NCI-H2227 treated with DMSO at 0.1 percent for 48 hours (cell line): ENCODE measurements around the gene SUGCT.

Experiments used
- DNase-seq: peaks from one replicate; lab custom pipeline; 2025; lab: John Stamatoyannopoulos, UW

Gene SUGCT

DNA sequence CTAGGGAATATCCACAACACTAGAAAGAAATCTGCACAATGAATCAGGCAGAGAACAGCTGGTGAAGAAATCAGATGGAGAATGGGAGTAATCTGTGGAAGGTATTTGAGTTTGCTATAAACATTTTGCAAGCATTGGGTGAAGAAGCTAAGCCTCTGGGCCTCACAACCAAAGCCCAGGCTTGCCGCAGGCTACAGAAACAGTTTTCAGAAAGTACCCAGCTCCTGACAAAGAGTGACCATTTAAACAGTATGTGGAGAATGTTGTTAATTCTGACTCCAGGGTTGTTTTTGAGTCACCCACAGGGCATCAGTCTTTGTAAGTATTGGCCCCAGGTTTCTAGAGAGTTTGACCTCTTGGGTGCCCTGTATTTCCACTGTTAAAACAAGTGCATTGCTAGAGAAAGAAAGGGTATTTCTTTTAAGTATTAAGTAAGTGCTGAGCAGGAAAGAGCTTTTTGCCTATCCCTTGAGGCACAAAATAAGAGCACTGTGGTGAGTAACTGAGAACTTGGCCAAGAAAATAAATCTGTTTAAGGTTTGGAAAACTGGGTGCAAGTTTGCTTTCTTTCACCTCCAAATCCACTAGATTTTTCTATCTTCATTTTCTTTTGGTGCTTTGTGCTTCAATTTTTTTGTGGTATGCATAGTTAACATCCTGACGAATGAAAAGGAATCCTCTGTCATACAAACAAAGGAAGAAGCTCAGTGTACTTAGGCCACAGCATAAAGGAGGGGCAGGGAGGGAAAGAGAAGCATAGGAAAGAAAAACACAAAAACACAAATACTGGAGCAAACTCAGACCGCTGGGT is 691.8 kb downstream of the SUGCT start:
- no peak for DNase-seq

DNA sequence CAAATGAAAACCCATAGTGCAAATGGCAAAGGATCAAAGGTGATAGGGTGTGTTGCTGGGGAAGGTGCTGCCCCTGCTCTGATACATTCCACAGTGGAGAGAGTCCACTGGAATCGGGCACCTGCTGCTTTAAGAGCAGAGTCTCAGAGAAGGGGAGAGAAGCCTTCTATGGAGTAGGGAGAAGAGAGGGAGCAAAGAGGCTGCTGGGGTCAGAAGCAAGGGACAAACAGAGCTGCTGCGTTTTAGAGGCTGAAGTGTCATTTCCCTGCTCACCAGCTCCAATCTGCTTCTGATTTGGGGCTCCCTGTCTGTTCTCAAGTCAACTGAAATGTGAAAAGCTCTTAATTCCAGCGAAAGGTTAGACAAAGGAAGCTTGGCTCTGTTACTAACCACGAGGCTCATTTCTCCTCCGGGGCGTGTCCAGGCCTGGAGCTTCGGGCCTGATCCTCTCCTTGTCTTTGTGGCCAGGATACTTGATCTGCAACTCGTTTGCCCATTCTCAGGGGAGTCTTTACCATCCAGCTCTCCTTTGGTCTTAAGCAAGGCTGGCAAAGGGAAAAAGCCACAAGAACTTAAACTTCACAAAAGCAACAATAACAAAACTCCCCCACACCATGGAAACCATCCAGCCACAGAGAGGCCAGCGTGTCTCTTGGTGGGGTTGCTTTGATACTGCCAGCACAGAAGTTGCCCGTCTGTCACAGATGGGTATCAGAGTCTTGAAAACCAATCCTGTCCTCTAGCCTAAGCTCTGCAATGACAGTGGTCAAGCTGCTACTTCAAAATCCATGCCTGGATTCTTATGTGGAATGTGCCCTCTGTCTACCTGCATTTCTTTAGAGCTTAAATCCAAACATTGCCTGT is 692.6 kb downstream of the SUGCT start:
- DNase-seq = no peak

DNA sequence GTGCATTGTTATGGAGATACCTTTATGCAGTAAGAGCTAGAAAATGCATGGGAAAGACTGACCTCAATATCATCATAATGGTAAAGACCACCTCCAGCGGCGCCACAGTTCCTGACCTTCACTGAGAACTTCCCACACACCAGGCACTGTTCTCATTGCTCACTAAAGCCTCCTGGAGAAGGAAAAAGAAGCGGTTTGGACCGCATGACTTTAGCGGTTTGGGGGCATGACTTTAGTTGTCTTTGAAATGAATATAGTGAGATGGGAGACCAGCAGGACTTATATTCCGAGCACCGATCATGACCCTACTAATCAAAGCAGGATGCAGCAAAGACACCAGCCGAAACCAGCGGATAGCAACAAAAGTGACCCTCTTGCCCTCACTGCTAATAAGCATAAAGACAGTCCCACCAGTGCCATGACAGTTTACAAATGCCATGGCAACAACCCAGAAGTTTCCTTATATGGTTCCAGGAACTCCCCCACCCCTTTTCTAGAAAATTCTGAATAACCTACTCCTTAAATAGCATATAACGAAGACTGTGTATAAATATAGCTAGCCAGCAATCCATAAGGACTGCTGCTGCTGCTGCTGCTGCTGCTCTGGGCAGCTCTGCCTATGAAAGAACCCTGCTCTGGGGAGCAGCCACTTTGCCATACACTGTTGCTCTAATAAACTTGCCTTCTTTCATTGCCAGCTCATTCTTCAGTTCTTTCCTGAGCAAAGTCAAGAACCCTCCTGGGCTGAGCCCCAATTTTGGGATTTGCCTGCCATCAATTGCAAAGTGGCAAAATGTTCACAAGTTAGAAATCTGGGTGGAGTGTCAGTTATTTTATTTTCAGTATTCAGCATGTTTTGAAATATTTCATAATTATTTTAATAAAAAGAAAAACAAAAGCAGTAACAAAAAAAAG is 694.1 kb downstream of the SUGCT start:
- DNase-seq = no peak

DNA sequence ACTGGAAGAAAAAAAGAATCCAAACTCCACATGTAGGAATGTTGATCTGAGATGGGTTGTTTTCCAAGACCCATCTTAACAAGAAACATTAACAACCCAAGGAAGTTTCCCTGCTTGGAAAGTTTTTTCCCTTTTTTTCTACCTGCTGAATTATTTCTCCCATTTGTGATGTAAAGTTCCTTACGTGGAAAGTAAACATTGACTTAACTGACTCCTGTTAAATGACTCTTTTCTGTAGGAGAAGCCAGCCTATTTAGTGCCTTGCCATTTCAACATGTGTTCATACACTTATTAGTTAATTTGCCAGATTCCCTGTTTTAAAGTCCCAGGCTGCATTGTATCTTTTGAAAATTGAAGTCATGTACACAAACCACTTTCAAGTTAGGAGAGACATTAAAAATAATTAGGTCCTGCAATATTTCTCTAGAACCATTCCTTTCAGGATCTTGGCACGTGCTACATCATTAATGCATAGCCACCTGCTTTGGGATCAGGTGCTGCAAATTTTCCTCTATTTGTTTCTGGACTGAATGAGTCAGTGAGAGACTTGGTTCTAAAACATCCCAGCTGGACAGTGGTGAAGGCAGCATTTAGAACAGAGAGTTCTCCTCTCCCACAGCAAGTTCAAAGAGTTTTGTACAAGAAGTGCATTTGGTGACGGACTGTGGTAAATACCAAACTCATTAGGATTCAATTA is 698.5 kb downstream of the SUGCT start:
- no peak for DNase-seq

DNA sequence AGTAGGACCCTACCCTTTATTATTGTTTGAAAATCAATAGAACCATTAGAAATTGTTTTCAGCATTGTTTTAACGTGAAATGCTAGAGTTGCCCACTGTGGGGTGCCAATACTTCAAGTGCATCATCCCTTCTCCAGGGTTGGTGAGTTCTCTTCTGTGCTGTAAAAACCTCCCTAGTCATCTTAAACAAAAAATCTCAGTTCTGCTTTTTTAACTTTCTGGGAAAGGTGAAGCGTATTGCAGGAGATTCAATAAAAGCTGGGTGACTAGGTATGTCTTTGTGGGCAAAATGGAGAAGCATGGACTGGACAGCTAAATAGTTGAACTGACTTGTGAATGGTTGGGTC is 699.1 kb downstream of the SUGCT start:
- no peak for DNase-seq

DNA sequence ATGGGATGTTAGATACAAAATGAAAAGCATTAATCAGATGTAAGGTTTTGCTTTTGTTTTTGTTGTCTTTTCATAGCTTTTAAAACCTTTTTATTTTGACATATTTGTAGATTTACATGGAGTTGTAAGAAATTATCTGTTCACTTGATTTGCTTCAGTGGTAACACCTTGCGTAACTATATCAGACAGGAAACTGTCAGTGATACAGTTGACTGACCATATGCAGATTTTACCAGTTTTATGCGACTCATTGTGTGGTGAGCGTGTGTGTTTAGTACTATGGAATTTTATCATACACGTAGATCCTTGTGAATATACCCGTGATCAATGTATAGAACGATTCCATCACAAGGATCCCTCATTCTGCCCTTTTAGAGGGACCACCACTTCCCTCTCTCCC is 701.4 kb downstream of the SUGCT start:
- DNase-seq = no peak

DNA sequence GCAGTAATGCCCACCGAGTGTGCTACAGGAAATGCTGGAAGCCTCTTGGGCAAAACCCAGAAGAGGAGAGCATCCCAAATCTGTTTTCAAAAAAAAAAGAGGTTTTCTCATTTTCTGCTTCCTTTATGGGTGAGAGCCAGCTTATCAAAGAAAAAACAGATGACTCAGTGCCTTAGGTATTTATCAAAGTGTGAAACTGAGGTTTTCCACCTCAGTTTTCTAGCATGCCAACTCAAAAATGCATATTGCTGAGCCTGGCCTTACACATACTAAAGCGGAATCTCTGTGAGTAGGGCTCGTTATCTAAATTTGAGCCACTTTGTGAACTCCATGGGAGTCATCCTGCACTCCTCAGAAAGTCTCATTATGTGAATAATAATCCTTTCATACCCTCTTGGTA is 705.1 kb downstream of the SUGCT start:
- no peak for DNase-seq

DNA sequence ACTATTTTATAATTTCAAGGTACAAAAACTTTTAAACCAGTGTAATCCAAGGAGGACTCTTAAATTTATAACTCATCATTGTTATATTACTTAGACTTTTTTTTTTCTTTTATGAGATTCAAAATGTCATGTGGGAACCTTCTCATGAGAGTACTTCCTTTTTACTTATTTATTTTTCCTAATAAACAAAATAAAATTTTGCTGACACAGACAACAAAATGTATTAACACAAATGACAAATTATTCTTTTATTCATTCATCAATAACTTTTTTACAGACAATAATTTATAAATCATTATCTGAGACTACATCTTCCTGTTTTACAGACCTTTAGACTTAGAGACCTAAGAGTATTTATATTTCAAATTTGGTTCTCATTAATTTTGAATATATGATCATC is 706.2 kb downstream of the SUGCT start:
- no peak for DNase-seq

DNA sequence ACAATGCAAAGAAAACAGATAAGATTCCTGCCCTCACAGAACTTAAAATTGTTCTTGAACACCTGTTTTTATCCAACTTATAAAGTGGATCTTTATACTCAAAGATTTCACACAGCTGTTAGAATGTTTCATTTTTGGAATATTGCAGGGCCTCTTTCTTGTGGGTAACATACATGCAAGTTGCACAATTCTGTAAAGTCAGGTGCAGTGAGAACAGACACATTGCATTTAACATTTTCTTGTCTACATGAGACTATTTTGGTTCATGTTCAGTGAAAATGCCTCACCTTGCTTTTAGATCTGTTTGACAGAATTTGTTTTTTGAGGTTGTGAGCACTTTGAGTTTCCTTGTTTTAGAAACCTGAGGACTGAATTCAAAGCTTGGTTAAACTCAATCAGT is 707.8 kb downstream of the SUGCT start:
- no peak for DNase-seq

DNA sequence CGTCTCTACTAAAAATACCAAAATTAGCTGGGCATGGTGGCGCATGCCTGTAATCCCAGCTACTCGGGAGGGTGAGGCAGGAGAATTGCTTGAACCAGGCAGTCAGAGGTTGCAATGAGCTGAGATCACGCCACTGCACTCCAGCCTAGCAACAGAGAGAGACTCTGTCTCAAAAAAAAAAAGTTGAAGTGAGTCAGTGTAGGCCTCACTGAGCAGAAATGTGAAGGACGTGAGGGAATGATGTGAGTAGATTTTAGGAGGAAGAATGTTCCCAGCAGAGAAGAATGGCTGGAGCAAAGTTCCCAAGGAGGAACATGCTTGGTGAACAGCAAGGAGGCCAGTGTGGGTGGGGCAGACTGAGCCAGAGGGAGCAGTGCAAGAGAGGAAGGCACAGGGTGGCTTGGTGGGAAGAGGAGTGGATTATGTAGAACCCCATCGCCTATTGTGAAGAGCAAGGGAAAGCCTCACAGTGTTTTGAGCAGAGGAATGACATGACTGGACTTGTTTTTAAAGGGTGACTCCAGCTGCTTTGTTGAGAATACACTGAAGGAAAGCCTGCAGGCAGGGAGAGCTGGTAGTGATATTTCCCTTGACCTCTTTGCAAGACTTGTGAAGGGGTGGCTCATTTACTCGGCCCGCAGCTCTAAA is 708.7 kb downstream of the SUGCT start:
- DNase-seq = no peak

DNA sequence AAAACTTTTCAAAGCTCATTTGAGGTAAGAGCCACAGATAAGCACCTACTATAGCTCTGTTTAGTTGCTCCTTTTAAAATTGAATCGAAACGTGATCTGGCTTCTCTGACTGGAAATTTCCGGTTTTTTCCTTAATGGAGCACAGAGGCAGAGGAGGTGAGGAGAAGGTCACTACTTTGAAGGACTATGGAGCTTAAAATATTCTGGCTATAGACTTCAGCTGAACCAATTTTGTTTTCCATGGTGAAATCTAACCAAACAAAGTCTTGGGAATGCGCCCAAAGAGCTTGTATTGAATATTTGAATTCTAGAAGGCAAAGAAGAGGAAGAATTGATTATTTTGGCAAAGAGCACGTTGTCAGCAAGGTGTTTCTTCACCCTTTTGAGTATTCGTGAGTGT is 711.1 kb downstream of the SUGCT start:
- no peak for DNase-seq

DNA sequence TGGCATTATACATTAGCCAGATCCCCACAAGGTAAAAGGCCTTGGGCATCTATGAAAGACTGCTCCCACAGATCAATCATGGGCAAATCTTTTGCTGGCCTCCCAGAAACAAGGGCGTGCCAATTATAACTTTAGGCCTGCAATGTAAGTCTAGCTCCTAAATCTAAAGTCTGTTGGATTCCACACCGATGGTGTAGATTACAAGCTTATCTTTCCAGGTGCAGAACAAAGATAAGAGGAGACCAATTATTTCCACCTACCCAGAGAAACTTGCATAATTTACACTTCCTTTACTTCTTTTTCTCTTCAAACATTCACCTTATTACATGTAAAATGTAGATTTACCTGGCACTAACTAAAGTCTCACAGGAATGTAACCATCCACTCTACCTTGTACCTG is 713.1 kb downstream of the SUGCT start:
- no peak for DNase-seq

DNA sequence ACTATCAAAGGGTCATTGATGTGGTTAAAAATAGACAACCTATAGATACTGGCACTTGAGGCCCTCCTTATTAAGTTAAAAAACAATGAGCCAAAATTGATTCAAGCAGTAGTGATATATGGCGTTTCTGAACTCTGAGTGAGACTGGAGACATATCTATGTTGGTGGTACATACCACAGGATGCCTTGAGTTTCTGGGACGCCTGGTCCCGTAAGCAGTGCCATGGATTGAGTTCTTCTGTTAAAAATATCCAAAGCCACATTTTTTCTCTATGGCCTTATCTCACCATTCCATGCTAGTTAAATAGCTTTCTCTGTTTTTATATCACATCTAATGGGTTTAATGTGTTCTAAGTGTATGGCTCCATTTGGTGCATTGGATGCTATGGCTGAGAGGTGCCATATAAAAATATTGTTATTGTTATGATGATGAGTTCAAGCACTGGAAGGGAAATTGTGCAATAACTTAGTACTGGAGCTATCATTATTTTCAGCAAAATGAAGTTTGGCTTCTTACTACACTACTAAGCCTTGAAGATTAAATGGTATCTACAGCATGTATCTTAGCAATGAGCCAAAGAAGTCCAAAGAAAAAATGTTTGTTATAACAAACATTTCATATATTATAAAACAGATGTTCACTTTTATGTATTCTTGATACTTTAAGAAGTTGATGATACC is 713.9 kb downstream of the SUGCT start:
- DNase-seq = no peak

DNA sequence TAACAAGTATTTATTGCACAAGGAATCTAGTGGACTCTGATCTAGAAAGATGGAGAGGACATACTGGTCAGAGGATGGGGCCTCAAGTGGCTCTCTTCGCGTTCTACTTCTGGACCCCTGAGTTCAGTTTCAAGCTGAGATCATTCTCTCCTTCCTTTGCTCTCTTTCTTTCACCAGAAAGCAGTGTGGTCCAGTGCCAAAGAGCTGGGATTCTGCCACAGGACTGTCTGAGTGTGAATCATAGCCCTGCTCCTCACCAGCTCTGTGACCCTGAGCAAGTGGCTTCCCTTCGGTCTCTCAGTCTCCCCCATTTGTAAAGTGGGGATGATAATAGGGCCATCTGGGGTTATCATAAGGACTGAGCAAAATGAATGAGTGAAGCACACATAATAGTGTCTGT is 715.2 kb downstream of the SUGCT start:
- DNase-seq = no peak

DNA sequence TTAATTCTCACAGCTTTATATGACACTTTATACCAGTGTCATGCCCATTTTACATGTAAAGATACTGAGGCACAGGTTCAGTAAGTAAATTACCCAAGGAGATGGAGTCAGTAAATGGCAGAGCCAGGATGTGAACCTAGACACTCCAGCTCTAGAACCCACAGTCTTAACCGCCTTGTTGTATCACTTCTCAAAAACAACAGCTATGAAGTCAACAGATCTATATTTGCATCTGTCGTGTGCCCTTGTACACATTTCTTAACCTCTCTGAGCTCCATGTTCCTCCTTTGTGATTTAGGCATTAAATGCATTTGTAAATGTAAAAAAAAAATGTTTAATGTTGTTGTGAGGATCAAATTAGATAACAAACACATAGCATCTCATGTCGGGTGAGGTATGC is 716.2 kb downstream of the SUGCT start:
- DNase-seq = no peak

DNA sequence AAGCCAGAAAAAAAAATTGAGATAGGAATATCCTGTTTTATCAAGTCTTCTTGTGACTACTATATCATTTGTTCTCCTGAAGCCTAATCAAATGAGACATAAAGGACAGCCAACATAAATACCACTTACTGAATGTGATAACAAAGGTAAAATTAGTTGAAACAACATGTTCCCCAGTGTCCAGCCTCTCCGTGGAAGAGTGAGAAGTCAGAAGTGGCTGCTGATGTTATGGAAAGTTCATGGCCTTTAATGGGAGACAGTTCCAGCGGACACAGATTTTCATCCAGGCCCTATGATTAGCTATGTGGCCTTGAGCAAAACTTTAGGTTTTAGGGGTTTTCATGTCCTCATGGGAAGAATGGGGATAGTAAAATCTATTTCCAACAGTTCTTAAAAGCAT is 724.3 kb downstream of the SUGCT start:
- no peak for DNase-seq

DNA sequence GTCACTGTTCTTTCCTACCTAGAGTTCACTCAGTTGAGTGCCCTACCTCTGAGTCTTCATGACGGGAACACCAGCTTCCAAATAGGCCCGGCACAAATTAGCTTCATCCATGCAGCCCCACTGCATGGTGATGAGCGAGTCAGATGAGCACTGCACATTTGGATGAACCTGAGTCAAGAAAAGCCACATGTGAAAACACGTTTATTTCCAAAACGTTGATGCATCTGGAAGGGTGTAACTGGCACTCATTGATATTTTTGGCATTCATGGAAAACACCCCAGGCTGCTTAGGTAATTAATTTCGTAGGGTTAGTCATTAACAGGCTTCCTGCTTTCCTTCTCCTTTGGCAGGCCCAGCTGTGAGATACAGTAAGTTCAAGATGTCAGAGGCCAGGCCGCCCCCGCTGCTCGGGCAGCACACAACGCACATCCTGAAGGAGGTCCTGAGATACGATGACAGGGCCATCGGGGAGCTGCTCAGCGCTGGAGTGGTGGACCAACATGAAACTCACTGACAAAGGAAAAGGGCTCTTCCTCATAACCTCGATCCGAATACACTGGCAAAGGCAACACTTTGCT is 725.2 kb downstream of the SUGCT start:
- DNase-seq = no peak

DNA sequence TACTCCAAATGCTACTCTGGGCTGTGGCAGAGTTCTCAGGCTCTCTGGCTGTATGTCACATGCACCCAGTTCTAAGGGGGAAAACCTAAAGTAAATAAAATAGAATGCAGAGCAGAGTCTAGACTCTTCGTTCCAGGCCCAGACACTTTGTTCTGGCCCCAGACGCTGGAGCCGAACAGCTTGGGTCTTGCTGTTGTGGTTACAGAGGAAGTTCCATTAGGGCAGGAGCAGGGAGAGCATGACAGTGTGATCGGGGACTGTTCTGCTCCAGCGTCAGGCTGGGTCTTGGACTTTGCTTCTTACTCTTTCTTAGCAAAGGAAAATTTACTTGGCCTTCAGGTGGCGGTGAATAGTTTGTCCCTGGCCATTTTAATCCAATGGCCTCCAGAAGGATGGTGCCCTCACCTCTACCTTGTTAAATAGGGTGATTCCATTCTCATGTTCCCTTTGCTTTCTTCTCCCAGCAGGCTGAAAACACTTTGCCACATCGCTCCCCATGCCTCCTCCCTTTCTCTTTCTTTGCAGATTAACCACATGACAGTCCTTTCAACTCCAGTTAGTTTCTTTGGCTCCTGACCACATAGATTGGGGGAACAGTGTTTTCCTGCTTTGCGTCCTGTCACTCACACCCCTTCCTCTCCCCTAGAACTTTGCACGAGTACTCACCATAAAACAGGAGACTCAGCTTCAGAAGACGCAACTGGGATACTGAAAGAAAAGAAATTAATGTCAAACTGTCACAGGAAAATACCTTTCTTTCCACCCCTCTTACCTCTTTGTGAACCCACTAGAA is 730.8 kb downstream of the SUGCT start:
- DNase-seq = no peak

DNA sequence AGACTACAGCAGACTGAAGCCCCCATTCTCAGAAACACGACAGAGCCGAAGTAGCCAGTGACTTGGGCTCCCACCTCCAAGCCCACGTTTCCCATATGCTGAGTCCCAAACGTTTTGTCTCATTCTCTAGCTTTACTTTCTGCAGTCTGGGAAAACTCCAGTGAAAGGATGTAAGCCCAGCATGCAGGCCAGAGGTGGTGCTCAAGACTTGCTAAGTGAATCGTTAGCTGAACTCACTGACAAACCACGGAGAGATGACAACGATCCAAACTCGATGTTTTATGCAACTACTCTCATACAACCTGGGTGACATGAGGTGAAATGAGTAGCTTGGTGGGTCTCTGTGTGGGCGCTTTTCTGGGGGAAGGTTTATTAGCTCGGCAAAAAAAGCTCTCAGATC is 731.8 kb downstream of the SUGCT start:
- DNase-seq = no peak

DNA sequence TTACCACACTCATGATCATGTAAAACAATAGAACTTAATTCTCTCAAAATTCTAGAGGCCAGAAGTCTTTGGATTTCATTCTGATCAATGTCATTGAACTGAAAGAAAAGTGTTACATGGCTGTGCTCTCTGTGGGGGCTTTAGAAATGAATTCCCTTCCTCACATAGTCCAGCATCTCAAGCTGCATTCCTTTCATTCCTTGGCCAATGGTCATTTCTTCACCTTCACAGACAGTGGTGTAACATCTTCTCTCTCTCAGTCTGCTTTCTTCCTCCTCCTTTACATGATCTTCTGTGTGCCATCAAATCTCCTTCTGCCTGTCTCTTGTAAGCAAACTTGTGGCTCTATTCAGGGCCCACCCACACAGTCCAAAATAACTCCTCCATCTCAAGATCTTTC is 735.3 kb downstream of the SUGCT start:
- no peak for DNase-seq
